Neural progenitor cell (in vitro differentiated cells): ENCODE data around the gene GCFC2. TPM values are rescaled to one million over a fixed set of nuclear protein-coding genes. Genes with fewer than 3 reads are reported as not detected.
"Not testable (repeated sequence)": the region's sequence is repeated elsewhere in the genome, so short reads cannot be mapped to it uniquely, and the experiment has no call there.

Source experiments
- DNase-seq: peaks from one replicate; pipeline ENCODE4 v3.0.0-alpha.2; 2016; ENCODE audit warnings: low spot score
- H2AFZ ChIP-seq: fragments of 200-600 bp; sonication (generic); replicated peaks from 2 replicates; pipeline ENCODE4 v1.6.1; 2016; ENCODE audit warnings: antibody characterized with exemption
- H3F3A ChIP-seq: fragments of 200-600 bp; sonication (generic); 2 replicates; pipeline ENCODE4 v1.6.1; 2016; ENCODE audit warnings: antibody characterized with exemption, low read depth
- H3K27ac ChIP-seq: fragments of 200-600 bp; sonication (generic); 2 replicates; pipeline ENCODE4 v1.5.1; 2016; ENCODE audit warnings: mild to moderate bottlenecking
- H3K27me3 ChIP-seq: fragments of 200-600 bp; sonication (generic); 2 replicates; pipeline ENCODE4 v1.6.1; 2016; ENCODE audit warnings: mild to moderate bottlenecking, moderate library complexity
- H3K36me3 ChIP-seq: fragments of 200-600 bp; sonication (generic); 2 replicates; pipeline ENCODE4 v1.5.1; 2016
- H3K4me1 ChIP-seq: fragments of 200-600 bp; sonication (generic); 2 replicates; pipeline ENCODE4 v1.6.1; 2016; ENCODE audit warnings: mixed run types
- H3K4me2 ChIP-seq: fragments of 200-600 bp; sonication (generic); 2 replicates; pipeline ENCODE4 v1.6.1; 2016
- H3K4me3 ChIP-seq: fragments of 200-600 bp; sonication (generic); 2 replicates; pipeline ENCODE4 v1.5.1; 2016
- H3K79me2 ChIP-seq: fragments of 200-600 bp; sonication (generic); 2 replicates; pipeline ENCODE4 v1.6.1; 2016; ENCODE audit warnings: low read depth
- H3K9ac ChIP-seq: fragments of 200-600 bp; sonication (generic); 2 replicates; pipeline ENCODE4 v1.6.1; 2016
- H3K9me3 ChIP-seq: fragments of 200-600 bp; sonication (generic); 2 replicates; pipeline ENCODE4 v1.5.1; 2016; ENCODE audit warnings: low read depth
- H4K20me1 ChIP-seq: fragments of 200-600 bp; sonication (generic); 2 replicates; pipeline ENCODE4 v1.6.1; 2016; ENCODE audit warnings: low read depth
- H3K27ac Mint-ChIP-seq: 3 replicates; pipeline ENCODE4 v1.8.0; 2021; ENCODE audit warnings: mixed read lengths
- H3K27me3 Mint-ChIP-seq: 2 replicates; pipeline ENCODE4 v1.8.0; 2022; ENCODE audit warnings: low read depth, mild to moderate bottlenecking, inconsistent platforms, moderate library complexity, mixed read lengths; ENCODE audit not compliant: insufficient read depth
- H3K36me3 Mint-ChIP-seq: 3 replicates; pipeline ENCODE4 v1.8.0; 2021; ENCODE audit warnings: mixed read lengths
- H3K4me1 Mint-ChIP-seq: 3 replicates; pipeline ENCODE4 v1.8.0; 2021; ENCODE audit warnings: mixed read lengths
- H3K4me3 Mint-ChIP-seq: 3 replicates; pipeline ENCODE4 v1.8.0; 2021; ENCODE audit warnings: mild to moderate bottlenecking, moderate library complexity, mixed read lengths
- H3K9me3 Mint-ChIP-seq: 3 replicates; pipeline ENCODE4 v1.8.0; 2020; ENCODE audit warnings: mixed read lengths
- CTCF ChIP-seq: fragments of 200-600 bp; sonication (generic); IDR thresholded peaks from 2 replicates; pipeline ENCODE4 v1.5.1; 2017; ENCODE audit warnings: antibody characterized with exemption, mild to moderate bottlenecking
- EZH2 ChIP-seq: fragments of 200-600 bp; sonication (generic); IDR thresholded peaks from 2 replicates; pipeline ENCODE4 v1.6.1; 2017; ENCODE audit warnings: antibody characterized with exemption, mild to moderate bottlenecking, moderate library complexity
- EZH2phosphoT487 ChIP-seq: fragments of 200-600 bp; sonication (generic); IDR thresholded peaks from 2 replicates; pipeline ENCODE4 v1.6.1; 2017; ENCODE audit warnings: antibody characterized with exemption
- total RNA-seq: library from RNA; depleted of rRNA; stranded (reverse); fragments of >200 nt; gene quantifications from 2 replicates; pipeline ENCODE4 v1.2.3, GENCODE V29; 2015; ENCODE audit warnings: low replicate concordance

GCFC2 gene
- total RNA-seq, 1 donor from 2014 or later = 58.4 TPM

- H3K27me3 ChIP-seq = no peaks in the 10 kb centered on the region
- peaks cover 12% of the 10 kb centered on the region for H3K9me3 Mint-ChIP-seq
- H3K9ac ChIP-seq = no peak overlapping the region
- no peaks in the 10 kb centered on the region for H3F3A ChIP-seq
- no peaks in the 10 kb centered on the region for H3K27me3 Mint-ChIP-seq
- H3K36me3 Mint-ChIP-seq = peaks cover 5% of the 10 kb centered on the region
- H4K20me1 ChIP-seq = no peaks in the 10 kb centered on the region
- no peak overlapping the region for H2AFZ ChIP-seq
- no peak overlapping the region for H3K4me3 Mint-ChIP-seq
- H3K4me2 ChIP-seq = no peak overlapping the region
- H3K36me3 ChIP-seq = no peaks in the 10 kb centered on the region
- no peak overlapping the region for H3K4me3 ChIP-seq
- TF ChIP-seq EZH2phosphoT487 = no peak
- TF ChIP-seq CTCF = no peak
- TF ChIP-seq EZH2 = no peak
- no peaks in the 10 kb centered on the region for H3K4me1 Mint-ChIP-seq
- no peak for DNase-seq
- H3K79me2 ChIP-seq = no peaks in the 10 kb centered on the region
- H3K27ac Mint-ChIP-seq = no peak overlapping the region
- H3K4me1 ChIP-seq = no peaks in the 10 kb centered on the region
- no peaks in the 10 kb centered on the region for H3K9me3 ChIP-seq
- H3K27ac ChIP-seq = no peak overlapping the region
Measured at GRCh38 chr2:75719616-75720015, 8.9 kb upstream of the GCFC2 start.

- no peaks in the 10 kb centered on the region for H3K9me3 ChIP-seq
- H3K9me3 Mint-ChIP-seq = peaks cover 8% of the 10 kb centered on the region
- H3K27ac Mint-ChIP-seq = no peak overlapping the region
Measured at GRCh38 chr2:75716406-75716805, 5.7 kb upstream of the GCFC2 start.

GRCh38 chr2:75711590-75711989, 875 bp upstream of the GCFC2 start:
- peaks cover 16% of the 10 kb centered on the region for H3K4me1 Mint-ChIP-seq
- H2AFZ ChIP-seq, H3K9me3 ChIP-seq, H3K36me3 ChIP-seq, H3K4me3 Mint-ChIP-seq, H4K20me1 ChIP-seq, H3K27ac ChIP-seq, H3K27me3 ChIP-seq, H3K9ac ChIP-seq, H3K27ac Mint-ChIP-seq, DNase-seq, H3K27me3 Mint-ChIP-seq, H3K36me3 Mint-ChIP-seq, H3K9me3 Mint-ChIP-seq: not testable (repeated sequence)
- peak overlapping the region; percentile 90 for H3K4me2 ChIP-seq
- H3K4me3 ChIP-seq = peak overlapping the region; percentile 49
- peaks cover 30% of the 10 kb centered on the region for H3K79me2 ChIP-seq
- H3K4me1 ChIP-seq = peaks cover 26% of the 10 kb centered on the region
- peaks cover 21% of the 10 kb centered on the region for H3F3A ChIP-seq

More at GRCh38 chr2:75716406-75716805, 5.7 kb upstream of the GCFC2 start:
- no peak overlapping the region for H2AFZ ChIP-seq
- H3K4me1 Mint-ChIP-seq = no peaks in the 10 kb centered on the region
- no peak overlapping the region for H3K9ac ChIP-seq
- no peak overlapping the region for H3K4me3 ChIP-seq
- H3K79me2 ChIP-seq = no peaks in the 10 kb centered on the region
- DNase-seq = no peak
- no peak overlapping the region for H3K27ac ChIP-seq
- no peaks in the 10 kb centered on the region for H3K27me3 Mint-ChIP-seq
- H3K36me3 Mint-ChIP-seq = peaks cover 8% of the 10 kb centered on the region
- TF ChIP-seq CTCF = no peak
- no peak for TF ChIP-seq EZH2phosphoT487
- TF ChIP-seq EZH2 = no peak
- H4K20me1 ChIP-seq = no peaks in the 10 kb centered on the region
- H3K36me3 ChIP-seq = no peaks in the 10 kb centered on the region
- no peak overlapping the region for H3K4me2 ChIP-seq
- H3K4me1 ChIP-seq = no peaks in the 10 kb centered on the region
- H3K27me3 ChIP-seq = no peaks in the 10 kb centered on the region
- H3K4me3 Mint-ChIP-seq = no peak overlapping the region
- peaks cover under 1% of the 10 kb centered on the region for H3F3A ChIP-seq

DNA sequence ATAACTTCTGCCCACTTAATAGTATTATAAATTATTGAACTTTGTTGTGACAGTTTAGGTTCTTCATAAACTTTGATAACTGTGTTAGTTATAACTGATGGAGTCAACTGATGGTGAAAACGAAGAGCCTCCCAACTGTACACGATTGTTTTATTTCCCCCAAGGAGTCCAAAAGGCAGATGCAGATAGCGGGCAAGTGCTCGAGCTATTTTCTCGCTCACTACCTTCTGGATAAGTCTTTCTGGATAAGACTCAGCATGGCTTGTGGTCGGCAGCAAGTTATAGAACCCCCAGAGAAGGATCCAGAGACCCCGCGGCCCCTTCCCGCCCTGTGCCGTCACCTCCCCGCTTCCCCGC, 517 bp downstream of the GCFC2 start:
- H3K4me2 ChIP-seq = peak overlapping the region; percentile 90
- TF ChIP-seq CTCF = no peak
- no peak for TF ChIP-seq EZH2phosphoT487
- TF ChIP-seq EZH2 = no peak
- Mint-ChIP-seq H3K9me3 (no peaks in the 10 kb centered on the region), H3K36me3 (peaks cover 13% of the 10 kb centered on the region), H3K4me3 (peak overlapping the region; percentile 91), H3K27me3 (no peaks in the 10 kb centered on the region), H3K27ac (peak overlapping the region; percentile 92), H3K4me1 (peaks cover 16% of the 10 kb centered on the region)
- H3K27me3 ChIP-seq = no peaks in the 10 kb centered on the region
- H3K9ac ChIP-seq = peak overlapping the region; percentile 29
- DNase-seq = no peak
- H2AFZ ChIP-seq = peak overlapping the region; percentile 77
- no peaks in the 10 kb centered on the region for H3K36me3 ChIP-seq
- peaks cover 21% of the 10 kb centered on the region for H3F3A ChIP-seq
- peak overlapping the region; percentile 83 for H3K27ac ChIP-seq
- no peaks in the 10 kb centered on the region for H4K20me1 ChIP-seq
- H3K9me3 ChIP-seq = no peaks in the 10 kb centered on the region
- H3K4me1 ChIP-seq = peaks cover 26% of the 10 kb centered on the region
- peaks cover 30% of the 10 kb centered on the region for H3K79me2 ChIP-seq
- peak overlapping the region; percentile 49 for H3K4me3 ChIP-seq
